HepG2 (cell line): ENCODE measurements around the gene GRPEL2. TPM values are rescaled to one million over a fixed set of nuclear protein-coding genes. Genes with fewer than 3 reads are reported as not detected.
A peak's percentile ranks its signal among the peaks of the same experiment; 100 is the strongest.

Experiments
- ATAC-seq: fragments of 200-7000 bp; cut with Tn5 transposase; 3 replicates; pipeline ENCODE4 v1.9.1; 2020; ENCODE audit warnings: mild to moderate bottlenecking, moderate library complexity
- BruUV-seq: library from RNA; stranded (reverse); fragments of 400-500 nt; replicated peaks from 2 replicates; lab custom pipeline; 2021; lab: Mats Ljungman, UMichigan
- CTCF ChIA-PET: fragments of 300-600 bp; formaldehyde crosslinking; extraction: SDS; loops from one replicate; lab custom pipeline; 2021; ENCODE audit warnings: low total read pairs, inconsistent platforms, low intra/inter-chr PET ratio; lab: Yijun Ruan, JAX
- POLR2A ChIA-PET: fragments of 350-600 bp; sonication (Branson Sonifier 250); formaldehyde crosslinking; loops from one replicate; lab custom pipeline; 2020; ENCODE audit warnings: antibody characterized with exemption, inconsistent platforms; lab: Yijun Ruan, JAX
- DNase-seq: peaks from one replicate; pipeline ENCODE4 v3.0.0-alpha.2; 2015; ENCODE audit warnings: low spot score
- FAIRE-seq: peaks from 3 replicates; lab custom pipeline; 2011; peaks lifted over from hg19 to GRCh38; lab: Jason Lieb, UNC
- H2AFZ ChIP-seq: one replicate; pipeline ENCODE4 v1.6.1; 2011; ENCODE audit warnings: low read length, inconsistent platforms
- H3K27ac ChIP-seq: fragments of 300-600 bp; 3 replicates; pipeline ENCODE4 v1.8.0; 2011; ENCODE audit warnings: mixed run types, mild to moderate bottlenecking, mixed read lengths, low read length, inconsistent platforms; ENCODE audit not compliant: insufficient read depth; ENCODE audit errors: extremely low read length
- H3K27me3 ChIP-seq, 2 experiments: fragments of 200-600 bp in 1 of 2; 2 replicates in 1 of 2; 3 replicates in 1 of 2; pipeline versions ENCODE4 v1.6.0 to v1.8.0; 2011; ENCODE audit warnings: low read length in 2 of 2, mild to moderate bottlenecking in 2 of 2, moderate library complexity in 2 of 2, inconsistent platforms in 1 of 2; ENCODE audit not compliant: insufficient read depth in 2 of 2, control insufficient read depth in 1 of 2
- H3K36me3 ChIP-seq, 2 experiments: fragments of 200-600 bp in 1 of 2; replicated peaks in 1 of 2; 2 replicates in 1 of 2; 3 replicates in 1 of 2; pipeline versions ENCODE4 v1.5.1 to v1.8.0; 2011; ENCODE audit warnings: low read length in 2 of 2, inconsistent platforms in 1 of 2; ENCODE audit not compliant: insufficient read depth in 2 of 2, control insufficient read depth in 1 of 2
- H3K4me1 ChIP-seq: 2 replicates; pipeline ENCODE4 v1.5.1; 2012; ENCODE audit warnings: low read length, inconsistent platforms; ENCODE audit not compliant: insufficient read depth
- H3K4me2 ChIP-seq: 2 replicates; pipeline ENCODE4 v1.6.0; 2011; ENCODE audit warnings: low read depth, low read length, inconsistent platforms
- H3K4me3 ChIP-seq, 3 experiments: fragments of 200-600 bp in 1 of 3; sonication (generic), shearing (Covaris generic) in 1 of 3; replicated peaks in 1 of 3; 2 replicates each; pipeline ENCODE4 v1.5.1; 2011 to 2016; ENCODE audit warnings: low read length in 3 of 3, inconsistent platforms in 2 of 3, low read depth in 2 of 3, mild to moderate bottlenecking in 2 of 3, control low read depth in 1 of 3, mixed read lengths in 1 of 3; ENCODE audit not compliant: insufficient read depth in 1 of 3
- H3K79me2 ChIP-seq: one replicate; pipeline ENCODE4 v1.6.1; 2011; ENCODE audit warnings: low read length, inconsistent platforms; ENCODE audit not compliant: insufficient read depth
- H3K9ac ChIP-seq: 2 replicates; pipeline ENCODE4 v1.6.0; 2011; ENCODE audit warnings: mild to moderate bottlenecking, low read depth, low read length, inconsistent platforms; ENCODE audit not compliant: insufficient read depth
- H3K9me3 ChIP-seq: 2 replicates; pipeline ENCODE4 v1.5.1; 2012; ENCODE audit warnings: mild to moderate bottlenecking, low read length
- H4K20me1 ChIP-seq: 2 replicates; pipeline ENCODE4 v1.6.0; 2011; ENCODE audit warnings: inconsistent platforms, mild to moderate bottlenecking, low read length, moderate library complexity; ENCODE audit not compliant: insufficient read depth
- EEA1 ChIP-seq: sonication (generic); formaldehyde crosslinking; IDR thresholded peaks from 2 replicates; pipeline ENCODE4 v1.5.1; 2020; ENCODE audit warnings: mild to moderate bottlenecking, missing genetic modification reagents, borderline replicate concordance
- ESRRA ChIP-seq: sonication (generic); formaldehyde crosslinking; IDR thresholded peaks from 2 replicates; pipeline ENCODE4 v1.5.1; 2020; ENCODE audit warnings: mild to moderate bottlenecking, low read depth, missing genetic modification reagents
- KDM1A ChIP-seq: IDR thresholded peaks from 2 replicates; pipeline ENCODE4 v1.6.1; 2016; ENCODE audit warnings: missing compliant biosample characterization
- NR2F1 ChIP-seq, 2 experiments: fragments of 450-650 bp in 1 of 2; formaldehyde crosslinking in 1 of 2; IDR thresholded peaks; 2 replicates each; pipeline versions ENCODE4 v1.5.0 to v1.6.1; 2016 to 2020; ENCODE audit warnings: mild to moderate bottlenecking in 1 of 2, missing compliant biosample characterization in 1 of 2, missing genetic modification reagents in 1 of 2, moderate library complexity in 1 of 2
- PRDM10 ChIP-seq: sonication (generic); formaldehyde crosslinking; IDR thresholded peaks from 2 replicates; pipeline ENCODE4 v1.4.0; 2020; ENCODE audit warnings: low read depth, missing genetic modification reagents
- TRAFD1 ChIP-seq: sonication (generic); formaldehyde crosslinking; IDR thresholded peaks from 2 replicates; pipeline ENCODE4 v1.5.1; 2020; ENCODE audit warnings: missing genetic modification reagents, mild to moderate bottlenecking, borderline replicate concordance
- ZNF331 ChIP-seq: sonication (generic); formaldehyde crosslinking; IDR thresholded peaks from 2 replicates; pipeline ENCODE4 v1.4.0; 2020; ENCODE audit warnings: missing genetic modification reagents
- WGBS: methylation state at CpG from one replicate; pipeline ENCODE4 v1.1.6; 2017; ENCODE audit warnings: low lambda C conversion rate; 5-methylcytosine and 5-hydroxymethylcytosine counted together
- in situ Hi-C: cut with HindIII; loops from 2 replicates; pipeline ENCODE4 v1.10.0; 2017; ENCODE audit warnings: low pct_unique_long_range_greater_than_20kb; ENCODE audit not compliant: extremely low pct_ligation_motif_present
- intact Hi-C: fragments of 100-400 bp; cut with micrococcal nuclease; formaldehyde crosslinking; loops from one replicate; pipeline ENCODE4 v1.10.0; 2022; ENCODE audit not compliant: unreplicated experiment
- polyA plus RNA-seq, 8 experiments: library from polyadenylated mRNA; depleted of rRNA in 3 of 8; stranded (reverse) in 7 of 8; unstranded in 1 of 8; fragments of >200 nt; fragmentation: Illumina TruSeq in 4 of 8; extraction: Trizol in 4 of 8; gene quantifications; 2 replicates each; pipeline versions ENCODE4 v1.2.1 to v1.2.3, GENCODE V29; 2011 to 2016; ENCODE audit warnings: low read depth in 4 of 8, missing spikeins in 1 of 8, mixed read lengths in 1 of 8; ENCODE audit not compliant: insufficient read depth in 1 of 8
- total RNA-seq, 5 experiments: library from RNA; depleted of rRNA; stranded (reverse); fragments of >200 nt; fragmentation: Illumina TruSeq; extraction: Trizol; gene quantifications; 2 replicates each; pipeline ENCODE4 v1.2.3, GENCODE V29; 2016; ENCODE audit warnings: low read depth in 1 of 5

Gene GRPEL2
- total and polyA plus RNA-seq, 2 of the 13 experiments (the other 11 are each of a cell fraction or from before 2014, with no cell fraction given), result 13.1 to 16.6 TPM

GRCh38 chr5:149299451-149300054 lies 45.7 kb upstream of the GRPEL2 start (continued):
- TF ChIP-seq NR2F1 (CRISPR knock-in tag; IDR thresholded peaks at IDR 0.05) (peak; percentile 62 to 64), KDM1A (CRISPR knock-in tag) (no peak), PRDM10 (CRISPR knock-in tag) (no peak), ZNF331 (0 out of 2 replicates have a peak, but pooled peaks have one; percentile 17), ESRRA (peak; percentile 38; the same call in 1 of the 2 replicates), EEA1 (no peak)

GRCh38 chr5:149300441-149300840 lies 44.9 kb upstream of the GRPEL2 start:
- H4K20me1 ChIP-seq, result no peaks in the 10 kb centered on the region
- peaks cover 27% of the 10 kb centered on the region for H3K4me1 ChIP-seq
- H2AFZ ChIP-seq, result no peak overlapping the region
- in situ Hi-C loops (no loop called here), intact Hi-C loops (no loop called here)
- H3K9me3 ChIP-seq, result no peaks in the 10 kb centered on the region
- H3K4me2 ChIP-seq, result no peak overlapping the region
- H3K9ac ChIP-seq, result no peak overlapping the region
- no peak overlapping the region for H3K4me3 ChIP-seq
- no TSS peak for BruUV-seq
- no peaks in the 10 kb centered on the region for H3K27me3 ChIP-seq
- WGBS, result 71% methylated on average over 4 of the region's 6 CpGs
- H3K79me2 ChIP-seq, result no peaks in the 10 kb centered on the region
- peak overlapping the region; percentile 7 for H3K27ac ChIP-seq
- FAIRE-seq (no peak), ATAC-seq (no peak), DNase-seq (no peak)
- H3K36me3 ChIP-seq, result no peaks in the 10 kb centered on the region
- ChIA-PET POLR2A (interaction anchor here (1.8 kb wide), 1 partner anchor 45 kb away, joined by 4 read pairs; the partner anchor contains the start of gene GRPEL2), CTCF (no interaction called here)
- no peak for TF ChIP-seq TRAFD1
